ENCODE results near the gene MTA3.
"Not testable (repeated sequence)": the region's sequence is repeated elsewhere in the genome, so short reads cannot be mapped to it uniquely, and the experiment has no call there.

MTA3 gene

DNA sequence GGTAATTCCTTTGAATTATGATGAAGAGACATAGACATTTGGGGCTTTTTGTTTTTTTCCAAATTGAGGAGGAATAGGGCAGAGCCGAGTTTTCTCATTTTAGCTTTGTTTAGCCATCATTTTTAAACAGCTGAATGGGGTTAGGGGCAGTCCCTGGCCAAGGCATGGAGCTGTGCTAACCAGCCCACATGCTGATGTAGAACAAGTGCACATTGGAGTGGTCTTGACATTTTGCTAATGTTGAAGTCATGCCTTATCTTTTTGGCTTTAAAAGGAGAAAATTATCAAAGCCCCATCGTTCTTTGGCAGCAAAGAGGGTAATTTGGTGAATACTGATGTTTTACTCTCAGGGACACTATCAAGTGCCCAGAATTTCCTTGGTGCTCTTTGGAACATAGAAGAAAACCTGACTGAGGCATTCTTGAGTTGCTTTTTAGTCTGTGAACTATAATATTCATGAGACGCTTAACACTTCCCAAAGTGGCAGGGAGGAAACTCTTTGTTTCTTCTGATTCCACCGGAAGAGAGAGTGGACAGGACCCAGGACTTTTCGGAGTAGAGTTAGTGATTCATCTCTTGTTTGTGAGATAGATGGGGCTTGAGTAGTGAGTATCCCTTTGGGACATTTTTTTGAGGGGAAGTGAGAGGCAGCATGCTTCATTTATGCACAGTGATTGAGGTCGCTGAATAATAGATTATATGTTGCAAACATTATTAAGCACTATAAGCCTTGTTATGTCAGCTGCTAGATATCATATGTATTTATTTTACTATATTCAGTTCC, 45.0 kb downstream of the MTA3 start:
- no peak for DNase-seq (ENCODE audit: low read depth)

- no peak for DNase-seq (ENCODE audit: low read depth)
These were observed 46.4 kb downstream of the MTA3 start for GRCh38 chr2:42614838-42615237.

- no peak for DNase-seq (ENCODE audit: low read depth)
These were observed 49.7 kb downstream of the MTA3 start for GRCh38 chr2:42618116-42618515.

DNA sequence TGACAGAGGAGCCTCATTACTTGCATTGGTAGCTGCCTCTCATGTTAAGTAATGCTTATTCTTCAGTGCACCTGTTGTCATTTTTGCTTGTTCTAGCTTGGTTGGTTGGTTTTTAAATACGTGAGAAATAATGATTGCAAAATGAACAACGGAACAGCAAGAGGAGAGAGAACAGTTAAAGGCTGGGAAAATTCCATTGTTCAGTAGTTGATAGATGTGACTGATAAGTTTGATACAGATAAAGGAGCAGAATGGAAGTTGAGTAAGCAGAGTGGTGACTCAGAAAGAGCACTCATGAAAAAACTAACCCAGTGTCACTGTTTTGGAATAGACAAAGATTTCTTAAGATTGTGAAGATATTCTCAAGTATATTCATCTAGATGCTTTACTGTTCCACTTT, 50.5 kb downstream of the MTA3 start:
- no peak for DNase-seq (ENCODE audit: low read depth)

GRCh38 chr2:42621626-42622025, 53.2 kb downstream of the MTA3 start:
- DNase-seq (ENCODE audit: low read depth) = not testable (repeated sequence)

DNA sequence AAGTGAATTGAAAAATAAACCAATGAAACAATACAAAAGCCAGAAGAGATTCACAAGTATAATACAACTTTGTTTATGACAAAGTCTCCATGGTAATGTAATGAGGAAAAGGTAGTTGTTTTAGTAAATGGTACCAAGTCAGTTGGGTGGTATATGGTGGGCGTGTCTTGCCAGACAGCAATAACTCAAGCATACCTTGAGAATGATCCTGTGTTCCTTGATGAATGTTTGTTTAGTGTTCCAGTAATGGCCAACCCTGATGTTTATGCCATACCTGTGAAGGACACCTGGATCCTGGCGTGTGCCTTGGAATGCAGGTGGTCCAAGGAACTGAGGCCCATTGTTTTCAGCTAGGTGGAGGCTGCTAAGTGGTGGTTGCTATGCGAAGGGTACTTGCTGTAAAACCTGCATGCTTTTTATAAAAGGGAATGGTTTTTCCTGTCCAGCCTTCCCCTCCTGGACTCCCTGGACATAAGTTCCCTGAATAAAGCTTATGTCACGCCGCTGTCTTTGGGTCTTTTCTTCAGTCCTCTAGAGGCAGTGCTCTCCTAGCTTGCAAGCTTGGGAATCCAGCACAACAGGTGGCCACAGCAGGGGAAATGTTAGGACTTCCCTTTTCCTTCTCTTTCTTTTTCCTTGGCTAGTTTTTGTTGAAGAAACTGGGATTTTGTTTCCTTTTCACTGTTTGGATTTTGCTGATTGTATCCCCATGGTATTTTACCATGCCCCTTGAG, 54.7 kb downstream of the MTA3 start:
- DNase-seq (ENCODE audit: low read depth) = no peak

DNA sequence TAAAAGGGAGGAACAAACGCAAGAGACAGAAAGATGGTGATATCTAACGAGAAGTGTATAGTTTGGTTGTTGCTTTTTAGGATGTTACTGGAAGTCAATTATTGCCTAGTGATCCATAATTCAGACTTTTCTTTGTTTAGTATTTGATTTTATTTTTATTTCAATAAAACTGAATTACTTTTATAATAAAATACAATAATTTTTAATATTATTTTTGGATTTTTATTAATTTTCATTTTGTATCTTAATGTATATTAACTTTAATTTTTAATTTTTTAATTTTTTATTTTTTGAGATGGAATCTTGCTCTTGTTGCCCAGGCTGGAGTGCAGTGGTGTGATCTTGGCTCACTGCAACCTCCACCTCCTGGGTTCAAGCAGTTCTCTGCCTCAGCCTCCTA, 55.6 kb downstream of the MTA3 start:
- DNase-seq (ENCODE audit: low read depth) = no peak

- DNase-seq (ENCODE audit: low read depth) = not testable (repeated sequence)
These were observed 59.6 kb downstream of the MTA3 start for GRCh38 chr2:42628024-42628423.

DNA sequence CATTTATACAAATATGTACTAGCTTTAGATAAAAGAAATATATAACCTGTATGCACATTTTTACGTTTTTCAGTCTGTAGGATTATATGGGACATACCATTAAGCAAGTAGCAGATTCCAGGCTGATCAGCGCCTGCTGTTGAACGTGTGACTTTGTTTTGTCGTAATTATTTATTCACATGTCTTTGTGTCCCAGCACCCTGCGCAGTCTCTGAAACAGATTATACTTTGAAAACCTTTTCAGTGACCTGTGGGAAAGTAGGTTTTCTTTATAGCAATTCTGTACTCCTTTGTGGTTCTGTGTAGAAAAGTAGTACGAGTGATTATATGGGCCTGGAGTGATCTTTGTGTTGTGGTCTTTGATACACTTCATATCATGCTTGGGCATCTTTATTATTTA, 68.5 kb downstream of the MTA3 start:
- no peak for DNase-seq (ENCODE audit: low read depth)

DNA sequence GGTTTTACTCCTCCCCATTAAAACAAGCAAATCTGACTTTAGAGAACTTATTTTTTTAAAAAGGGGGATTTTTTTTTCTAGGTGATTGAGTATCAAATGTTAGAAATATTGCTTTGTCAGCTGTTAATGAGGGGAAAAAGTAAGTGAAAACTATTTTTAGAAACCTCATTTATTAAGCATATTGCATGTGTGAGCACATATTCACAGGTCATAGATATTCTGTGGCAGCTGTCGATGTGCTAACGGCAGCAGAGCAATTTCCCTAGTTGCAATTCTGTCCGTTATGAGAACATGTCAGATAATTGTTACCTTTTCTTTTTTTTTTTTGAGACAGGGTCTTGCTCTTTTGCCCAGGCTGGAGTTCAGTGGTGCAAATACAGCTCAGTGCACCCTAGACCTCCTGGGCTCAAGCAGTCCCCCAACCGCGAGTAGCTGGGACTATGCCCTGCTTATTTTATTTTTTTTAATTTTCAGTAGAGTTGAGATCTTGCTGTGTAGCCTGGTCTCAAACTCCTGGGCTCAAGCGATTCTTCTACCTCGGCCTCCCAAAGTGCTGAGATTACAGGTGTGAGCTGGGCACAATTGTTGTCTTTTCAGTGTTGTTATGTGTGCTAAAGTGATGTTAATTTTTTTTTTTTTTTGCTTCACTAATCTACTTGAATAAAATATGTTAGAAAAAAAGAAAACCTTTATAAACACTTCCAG, 69.8 kb downstream of the MTA3 start:
- DNase-seq (ENCODE audit: low read depth) = no peak

- DNase-seq (ENCODE audit: low read depth) = no peak
These were observed 71.1 kb downstream of the MTA3 start for GRCh38 chr2:42639340-42640077.

DNA sequence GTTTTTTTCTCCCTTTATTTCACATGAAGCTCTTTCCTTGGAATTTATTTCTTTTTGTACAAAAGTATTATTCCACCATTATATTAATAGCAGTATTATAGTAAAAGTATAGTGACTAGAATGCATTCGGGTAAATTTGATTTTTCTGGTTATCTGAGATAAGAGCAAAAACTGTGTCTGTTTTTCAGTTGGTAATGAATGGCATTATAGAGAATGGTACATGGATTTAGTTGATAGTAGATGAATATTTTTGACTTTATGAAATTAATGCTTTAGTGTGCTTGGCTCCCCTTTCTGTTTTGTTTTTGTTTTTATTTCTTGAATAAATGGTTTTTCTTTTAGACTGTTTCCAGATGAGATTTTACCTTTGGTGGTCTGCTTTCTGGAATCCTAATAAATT, 71.8 kb downstream of the MTA3 start:
- DNase-seq (ENCODE audit: low read depth) = no peak

DNA sequence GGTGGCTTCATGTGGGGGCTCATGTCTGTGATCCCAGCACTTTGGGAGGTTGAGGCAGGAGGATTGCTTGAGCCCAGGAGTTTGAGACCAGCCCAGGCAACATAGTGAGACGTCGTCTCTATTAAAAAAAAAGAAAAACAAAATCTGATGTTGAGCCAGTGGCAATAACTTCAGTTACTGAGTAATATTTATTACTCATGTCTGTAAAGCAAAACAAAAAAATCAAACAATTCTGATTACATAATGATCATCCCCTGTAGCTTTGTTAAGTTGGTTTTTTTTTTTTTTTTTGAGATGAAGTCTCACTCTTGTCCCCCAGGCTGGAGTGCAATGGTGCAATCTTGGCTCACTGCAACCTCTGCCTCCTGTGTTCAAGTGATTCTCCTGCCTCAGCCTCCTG, 73.9 kb downstream of the MTA3 start:
- not testable (repeated sequence) for DNase-seq (ENCODE audit: low read depth)

DNA sequence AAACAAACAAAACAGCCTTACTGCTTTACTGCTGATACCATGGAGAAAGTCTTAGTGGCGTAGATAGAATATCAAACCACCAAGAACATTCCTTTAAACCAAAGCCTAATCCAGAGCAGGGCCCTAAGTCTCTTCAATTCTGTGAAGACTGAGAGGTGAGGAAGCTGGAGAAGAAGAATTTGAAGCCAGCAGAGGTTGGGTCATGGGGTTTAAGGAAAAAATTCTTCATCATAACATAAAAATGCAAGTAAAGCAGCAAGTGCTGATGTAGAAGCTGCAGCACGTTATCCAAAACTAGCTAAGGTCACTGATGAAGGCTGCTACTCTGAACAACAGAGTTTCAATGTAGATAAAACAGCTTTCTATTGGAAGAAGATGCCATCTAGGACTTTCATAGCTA, 77.1 kb downstream of the MTA3 start:
- DNase-seq (ENCODE audit: low read depth) = no peak

DNA sequence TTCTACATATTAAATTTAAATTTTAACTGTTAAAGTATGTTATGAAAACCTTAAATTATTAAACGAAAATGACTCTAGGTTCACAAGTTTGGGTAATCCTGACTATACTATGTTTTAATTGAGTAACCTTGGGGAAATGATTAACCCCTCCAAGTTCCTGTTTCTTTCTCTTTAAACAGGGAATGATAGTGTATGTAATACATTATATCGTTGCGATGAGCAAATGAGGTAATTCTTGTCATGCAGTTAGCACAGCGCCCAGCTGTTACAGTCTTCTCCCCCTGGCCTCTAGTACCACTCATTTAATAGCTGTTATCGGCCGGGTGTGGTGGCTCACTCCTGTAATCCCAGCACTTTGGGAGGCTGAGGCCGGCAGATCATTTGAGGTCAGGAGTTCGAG, 80.4 kb downstream of the MTA3 start:
- no peak for DNase-seq (ENCODE audit: low read depth)

- DNase-seq (ENCODE audit: low read depth) = no peak
These were observed 82.6 kb downstream of the MTA3 start for GRCh38 chr2:42651057-42651456.

DNA sequence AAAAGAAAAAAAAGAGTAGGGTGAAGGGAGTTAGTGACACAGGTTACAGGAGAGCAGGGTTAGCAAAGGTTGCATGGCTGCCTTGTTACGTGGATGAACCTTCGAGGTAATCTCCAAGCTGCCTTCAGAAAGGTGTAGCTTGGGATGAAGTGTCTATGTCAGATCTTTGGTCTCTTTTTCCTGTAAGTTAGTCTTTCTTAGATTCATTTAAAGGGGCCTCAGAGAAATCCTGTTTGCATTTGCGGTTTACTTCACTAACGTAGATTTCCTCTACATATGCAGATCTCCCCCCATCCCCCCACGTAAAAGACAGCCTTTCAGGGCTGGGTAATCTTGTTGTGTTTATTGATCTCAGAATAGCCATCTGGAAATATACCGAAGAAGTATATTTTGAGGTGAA, 83.7 kb downstream of the MTA3 start:
- DNase-seq (ENCODE audit: low read depth) = no peak

GRCh38 chr2:42653039-42653438, 84.6 kb downstream of the MTA3 start:
- no peak for DNase-seq (ENCODE audit: low read depth)

- DNase-seq (ENCODE audit: low read depth) = no peak
These were observed 85.5 kb downstream of the MTA3 start for GRCh38 chr2:42653908-42654445.

GRCh38 chr2:42658306-42658705, 89.9 kb downstream of the MTA3 start:
- no peak for DNase-seq (ENCODE audit: low read depth)

GRCh38 chr2:42659609-42660008, 91.2 kb downstream of the MTA3 start:
- no peak for DNase-seq (ENCODE audit: low read depth)

Measured in stimulated activated CD8-positive, alpha-beta memory T cell treated with anti-CD3 and anti-CD28 coated beads, Interleukin-7, amount 100 ng/mL, for 24 hours (primary cell).